ENCODE results near the gene RNASE13.

Gene RNASE13

GRCh38 chr14:21024585-21025370 is 9.8 kb downstream of the RNASE13 start, which contains the start of gene NDRG2:
TSS of gene NDRG2 (minus strand) at chr14:21025061. CDS start at chr14:21023315, 1,746 bp downstream.
- peak within 1 kb of the TSS; percentile 81 for H3K27ac ChIP-seq (ENCODE audit: low read depth, low read length)
- peak within 1 kb of the TSS; percentile 77 to 87 for H3K4me3 ChIP-seq (ENCODE audit: low read depth in 1 of 2, low read length in 2 of 2)
- no peaks in the 10 kb centered on the region for H3K27me3 ChIP-seq (ENCODE audit: control insufficient read depth in 1 of 2, insufficient read depth in 2 of 2, low read length in 2 of 2)
- peak within 1 kb of the TSS; percentile 69 for H3K9ac ChIP-seq (ENCODE audit: low read length)
- peaks cover 22% of the 10 kb centered on the region for H3K36me3 ChIP-seq (ENCODE audit: insufficient read depth, low read length)
- peaks cover 25% of the 10 kb centered on the region for H3K4me1 ChIP-seq (ENCODE audit: insufficient read depth, low read length)
- H3K9me3 ChIP-seq (ENCODE audit: low read length) = no peaks in the 10 kb centered on the region

- no peaks in the 10 kb centered on the region for H3K9me3 ChIP-seq (ENCODE audit: low read length)
- H3K27ac ChIP-seq (ENCODE audit: low read depth, low read length) = peak overlapping the region; percentile 81
- peaks cover 25% of the 10 kb centered on the region for H3K4me1 ChIP-seq (ENCODE audit: insufficient read depth, low read length)
- no peaks in the 10 kb centered on the region for H3K27me3 ChIP-seq (ENCODE audit: control insufficient read depth in 1 of 2, insufficient read depth in 2 of 2, low read length in 2 of 2)
- H3K9ac ChIP-seq (ENCODE audit: low read length) = peak overlapping the region; percentile 69
- peak overlapping the region; percentile 77 to 87 for H3K4me3 ChIP-seq (ENCODE audit: low read depth in 1 of 2, low read length in 2 of 2)
- peaks cover 30% of the 10 kb centered on the region for H3K36me3 ChIP-seq (ENCODE audit: insufficient read depth, low read length)
Observed at GRCh38 chr14:21023817-21024584, 10.6 kb downstream of the RNASE13 start.

GRCh38 chr14:21023174-21023573 is 11.4 kb downstream of the RNASE13 start:
- Histone ChIP-seq H3K27ac (ENCODE audit: low read depth, low read length) (peak overlapping the region; percentile 63), H3K4me3 (ENCODE audit: low read depth in 1 of 2, low read length in 2 of 2) (peak overlapping the region in 1 of 2 donors; percentile 77), H3K9ac (ENCODE audit: low read length) (no peak overlapping the region), H3K9me3 (ENCODE audit: low read length) (no peaks in the 10 kb centered on the region), H3K27me3 (ENCODE audit: control insufficient read depth in 1 of 2, insufficient read depth in 2 of 2, low read length in 2 of 2) (no peaks in the 10 kb centered on the region), H3K4me1 (ENCODE audit: insufficient read depth, low read length) (peaks cover 25% of the 10 kb centered on the region), H3K36me3 (ENCODE audit: insufficient read depth, low read length) (peaks cover 38% of the 10 kb centered on the region)

- Histone ChIP-seq H3K36me3 (ENCODE audit: insufficient read depth, low read length) (peaks cover 39% of the 10 kb centered on the region), H3K4me3 (ENCODE audit: low read depth in 1 of 2, low read length in 2 of 2) (no peak overlapping the region), H3K9me3 (ENCODE audit: low read length) (no peaks in the 10 kb centered on the region), H3K27ac (ENCODE audit: low read depth, low read length) (no peak overlapping the region), H3K9ac (ENCODE audit: low read length) (no peak overlapping the region), H3K4me1 (ENCODE audit: insufficient read depth, low read length) (peaks cover 25% of the 10 kb centered on the region), H3K27me3 (ENCODE audit: control insufficient read depth in 1 of 2, insufficient read depth in 2 of 2, low read length in 2 of 2) (no peaks in the 10 kb centered on the region)
Observed at GRCh38 chr14:21022686-21023085, 11.9 kb downstream of the RNASE13 start.

GRCh38 chr14:21020977-21021545 is 13.5 kb downstream of the RNASE13 start:
- peaks cover 18% of the 10 kb centered on the region for H3K4me1 ChIP-seq (ENCODE audit: insufficient read depth, low read length)
- no peaks in the 10 kb centered on the region for H3K9me3 ChIP-seq (ENCODE audit: low read length)
- H3K36me3 ChIP-seq (ENCODE audit: insufficient read depth, low read length) = peaks cover 45% of the 10 kb centered on the region
- H3K27me3 ChIP-seq (ENCODE audit: control insufficient read depth in 1 of 2, insufficient read depth in 2 of 2, low read length in 2 of 2) = no peaks in the 10 kb centered on the region
- no peak overlapping the region for H3K9ac ChIP-seq (ENCODE audit: low read length)
- H3K27ac ChIP-seq (ENCODE audit: low read depth, low read length) = no peak overlapping the region
- H3K4me3 ChIP-seq (ENCODE audit: low read depth in 1 of 2, low read length in 2 of 2) = no peak overlapping the region

GRCh38 chr14:21019366-21019765 is 15.2 kb downstream of the RNASE13 start:
- H3K9me3 ChIP-seq (ENCODE audit: low read length) = no peaks in the 10 kb centered on the region
- no peaks in the 10 kb centered on the region for H3K27me3 ChIP-seq (ENCODE audit: control insufficient read depth in 1 of 2, insufficient read depth in 2 of 2, low read length in 2 of 2)
- H3K27ac ChIP-seq (ENCODE audit: low read depth, low read length) = no peak overlapping the region
- H3K4me1 ChIP-seq (ENCODE audit: insufficient read depth, low read length) = peaks cover 22% of the 10 kb centered on the region
- H3K4me3 ChIP-seq (ENCODE audit: low read depth in 1 of 2, low read length in 2 of 2) = no peak overlapping the region
- no peak overlapping the region for H3K9ac ChIP-seq (ENCODE audit: low read length)
- peaks cover 45% of the 10 kb centered on the region for H3K36me3 ChIP-seq (ENCODE audit: insufficient read depth, low read length)

GRCh38 chr14:21018781-21019180 is 15.8 kb downstream of the RNASE13 start:
- H3K4me3 ChIP-seq (ENCODE audit: low read depth in 1 of 2, low read length in 2 of 2) = no peak overlapping the region
- H3K27me3 ChIP-seq (ENCODE audit: control insufficient read depth in 1 of 2, insufficient read depth in 2 of 2, low read length in 2 of 2) = no peaks in the 10 kb centered on the region
- H3K27ac ChIP-seq (ENCODE audit: low read depth, low read length) = no peak overlapping the region
- no peaks in the 10 kb centered on the region for H3K9me3 ChIP-seq (ENCODE audit: low read length)
- peaks cover 17% of the 10 kb centered on the region for H3K4me1 ChIP-seq (ENCODE audit: insufficient read depth, low read length)
- H3K9ac ChIP-seq (ENCODE audit: low read length) = no peak overlapping the region
- H3K36me3 ChIP-seq (ENCODE audit: insufficient read depth, low read length) = peaks cover 45% of the 10 kb centered on the region

- Histone ChIP-seq H3K4me1 (ENCODE audit: insufficient read depth, low read length) (peaks cover 12% of the 10 kb centered on the region), H3K27me3 (ENCODE audit: control insufficient read depth in 1 of 2, insufficient read depth in 2 of 2, low read length in 2 of 2) (no peaks in the 10 kb centered on the region), H3K9me3 (ENCODE audit: low read length) (no peaks in the 10 kb centered on the region), H3K36me3 (ENCODE audit: insufficient read depth, low read length) (peaks cover 45% of the 10 kb centered on the region), H3K27ac (ENCODE audit: low read depth, low read length) (no peak overlapping the region), H3K4me3 (ENCODE audit: low read depth in 1 of 2, low read length in 2 of 2) (no peak overlapping the region), H3K9ac (ENCODE audit: low read length) (no peak overlapping the region)
Observed at GRCh38 chr14:21018286-21018685, 16.3 kb downstream of the RNASE13 start.

GRCh38 chr14:21017528-21018245 is 16.9 kb downstream of the RNASE13 start:
- H3K36me3 ChIP-seq (ENCODE audit: insufficient read depth, low read length) = peaks cover 45% of the 10 kb centered on the region
- no peak overlapping the region for H3K9ac ChIP-seq (ENCODE audit: low read length)
- no peak overlapping the region for H3K4me3 ChIP-seq (ENCODE audit: low read depth in 1 of 2, low read length in 2 of 2)
- no peaks in the 10 kb centered on the region for H3K9me3 ChIP-seq (ENCODE audit: low read length)
- no peaks in the 10 kb centered on the region for H3K27me3 ChIP-seq (ENCODE audit: control insufficient read depth in 1 of 2, insufficient read depth in 2 of 2, low read length in 2 of 2)
- H3K27ac ChIP-seq (ENCODE audit: low read depth, low read length) = no peak overlapping the region
- H3K4me1 ChIP-seq (ENCODE audit: insufficient read depth, low read length) = peaks cover 6% of the 10 kb centered on the region

GRCh38 chr14:21016413-21017190 is 18.0 kb downstream of the RNASE13 start:
- Histone ChIP-seq H3K4me1 (ENCODE audit: insufficient read depth, low read length) (peaks cover 4% of the 10 kb centered on the region), H3K9me3 (ENCODE audit: low read length) (no peaks in the 10 kb centered on the region), H3K27ac (ENCODE audit: low read depth, low read length) (no peak overlapping the region), H3K9ac (ENCODE audit: low read length) (no peak overlapping the region), H3K4me3 (ENCODE audit: low read depth in 1 of 2, low read length in 2 of 2) (no peak overlapping the region), H3K36me3 (ENCODE audit: insufficient read depth, low read length) (peaks cover 38% of the 10 kb centered on the region), H3K27me3 (ENCODE audit: control insufficient read depth in 1 of 2, insufficient read depth in 2 of 2, low read length in 2 of 2) (no peaks in the 10 kb centered on the region)
